Panc1 (cell line): ENCODE data around the gene SLC4A11. TPM values are rescaled to one million over a fixed set of nuclear protein-coding genes. Genes with fewer than 3 reads are reported as not detected.

ENCODE experiments used
- ATAC-seq: fragments of 200-7000 bp; cut with Tn5 transposase; 2 replicates; pipeline ENCODE4 v1.9.1; 2020; ENCODE audit warnings: mild to moderate bottlenecking, moderate library complexity
- BruUV-seq: library from RNA; stranded (reverse); fragments of 400-500 nt; replicated peaks from 2 replicates; lab custom pipeline; 2021; lab: Mats Ljungman, UMichigan
- CTCF ChIA-PET: fragments of 300-600 bp; sonication (Branson Sonifier 250); formaldehyde crosslinking; loops from one replicate; lab custom pipeline; 2022; ENCODE audit warnings: antibody characterized with exemption; lab: Charles Lee
- POLR2A ChIA-PET: fragments of 300-600 bp; sonication (Branson Sonifier 250); formaldehyde crosslinking; loops from one replicate; lab custom pipeline; 2022; ENCODE audit warnings: antibody characterized with exemption; lab: Charles Lee
- DNase-seq: peaks from one replicate; pipeline ENCODE4 v3.0.0-alpha.2; 2010; ENCODE audit warnings: low read depth, low spot score
- H3K27ac ChIP-seq: 2 replicates; pipeline ENCODE4 v1.5.1; 2011; ENCODE audit warnings: mild to moderate bottlenecking, low read length, inconsistent platforms
- H3K27me3 ChIP-seq: fragments of 200-500 bp; sonication (Bioruptor generic); 2 replicates; pipeline ENCODE4 v1.6.0; 2014; ENCODE audit warnings: low read length, inconsistent platforms; ENCODE audit not compliant: control insufficient read depth, insufficient read depth
- H3K36me3 ChIP-seq: fragments of 200-500 bp; sonication (Bioruptor generic); 2 replicates; pipeline ENCODE4 v1.5.1; 2014; ENCODE audit warnings: inconsistent platforms, mild to moderate bottlenecking, low read length, moderate library complexity; ENCODE audit not compliant: control insufficient read depth, insufficient read depth
- H3K4me1 ChIP-seq: 2 replicates; pipeline ENCODE4 v1.5.1; 2011; ENCODE audit warnings: inconsistent platforms, mild to moderate bottlenecking, low read length, moderate library complexity; ENCODE audit not compliant: control insufficient read depth, insufficient read depth
- H3K4me3 ChIP-seq, 2 experiments: 2 replicates each; pipeline ENCODE4 v1.5.1; 2011 to 2012; ENCODE audit warnings: low read depth in 2 of 2, low read length in 2 of 2, mild to moderate bottlenecking in 2 of 2, inconsistent platforms in 1 of 2, moderate library complexity in 1 of 2
- H3K9me3 ChIP-seq: fragments of 200-500 bp; sonication (Bioruptor generic); 2 replicates; pipeline ENCODE4 v1.5.1; 2014; ENCODE audit warnings: low read depth, mild to moderate bottlenecking, inconsistent platforms, low read length, moderate library complexity; ENCODE audit not compliant: control insufficient read depth, insufficient read depth
- POLR2AphosphoS5 ChIP-seq: IDR thresholded peaks from 2 replicates; pipeline ENCODE4 v1.6.1; 2012; ENCODE audit warnings: mild to moderate bottlenecking, low read depth, low read length, moderate library complexity
- SIN3A ChIP-seq: IDR thresholded peaks from 2 replicates; pipeline ENCODE4 v1.6.1; 2012; ENCODE audit warnings: low read depth, mild to moderate bottlenecking, low read length, moderate library complexity, borderline replicate concordance; ENCODE audit not compliant: insufficient read depth
- TCF7L2 ChIP-seq: IDR thresholded peaks from 2 replicates; pipeline ENCODE4 v1.6.1; 2011; ENCODE audit warnings: mild to moderate bottlenecking, low read depth, low read length, inconsistent platforms
- in situ Hi-C: cut with HindIII; loops from 2 replicates; pipeline ENCODE4 v1.10.0; 2016; ENCODE audit warnings: low sequenced_read_pairs, low pct_unique_long_range_greater_than_20kb
- intact Hi-C: fragments of 100-400 bp; cut with micrococcal nuclease; formaldehyde crosslinking; loops from one replicate; pipeline ENCODE4 v1.10.0; 2022; ENCODE audit not compliant: unreplicated experiment
- total RNA-seq: library from RNA; stranded (reverse); gene quantifications from one replicate; pipeline ENCODE4 v1.2.1, GENCODE V29; 2021; ENCODE audit not compliant: unreplicated experiment
- TF ChIP-seq, protein P1 (sequence below), 2 experiments: IDR thresholded peaks; 2 replicates each; pipeline ENCODE4 v1.6.1; 2011 to 2012; ENCODE audit warnings: low read depth in 2 of 2, control low read depth in 1 of 2, low read length in 1 of 2, mild to moderate bottlenecking in 1 of 2, moderate library complexity in 1 of 2; ENCODE audit not compliant: insufficient read depth in 1 of 2
- TF ChIP-seq, protein P2 (sequence below): fragments of 450-650 bp; IDR thresholded peaks from 2 replicates; pipeline ENCODE4 v1.5.1; 2017; ENCODE audit warnings: mild to moderate bottlenecking

The SLC4A11 gene
- total RNA-seq, 1 experiment from 2014 or later = 144 TPM

DNA sequence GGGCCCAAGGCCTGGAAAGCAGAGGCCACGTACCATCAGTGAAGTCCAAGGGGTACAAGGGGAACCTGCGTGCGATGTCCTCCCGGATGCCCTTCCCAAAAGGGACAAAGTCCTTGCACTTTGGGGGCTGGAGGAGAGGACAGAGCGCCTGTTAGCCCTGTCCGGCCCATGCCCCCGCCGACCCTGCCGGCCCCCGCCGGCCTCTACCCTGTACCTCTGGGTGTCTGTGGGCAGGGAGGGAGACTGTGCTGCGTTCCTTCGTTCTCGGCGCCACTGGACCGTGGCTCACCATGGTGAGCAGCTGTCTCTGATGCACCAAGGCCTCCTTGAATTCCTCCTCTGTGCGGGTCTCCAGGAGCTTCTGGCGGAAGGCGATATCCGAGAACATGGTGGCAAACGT is 7.9 kb downstream of the SLC4A11 start:
- no peak overlapping the region for H3K4me3 ChIP-seq
- no TSS peak for BruUV-seq
- POLR2A ChIA-PET = no interaction called here
- ATAC-seq = no peak
- H3K9me3 ChIP-seq = no peaks in the 10 kb centered on the region
- no peak for DNase-seq
- in situ Hi-C loops (no loop called here), intact Hi-C loops (no loop called here)
- CTCF ChIA-PET = no interaction called here
- H3K27ac ChIP-seq = no peak overlapping the region
- H3K4me1 ChIP-seq = peaks cover 16% of the 10 kb centered on the region
- TF ChIP-seq SIN3A = no peak
- TF ChIP-seq, protein P1, sequence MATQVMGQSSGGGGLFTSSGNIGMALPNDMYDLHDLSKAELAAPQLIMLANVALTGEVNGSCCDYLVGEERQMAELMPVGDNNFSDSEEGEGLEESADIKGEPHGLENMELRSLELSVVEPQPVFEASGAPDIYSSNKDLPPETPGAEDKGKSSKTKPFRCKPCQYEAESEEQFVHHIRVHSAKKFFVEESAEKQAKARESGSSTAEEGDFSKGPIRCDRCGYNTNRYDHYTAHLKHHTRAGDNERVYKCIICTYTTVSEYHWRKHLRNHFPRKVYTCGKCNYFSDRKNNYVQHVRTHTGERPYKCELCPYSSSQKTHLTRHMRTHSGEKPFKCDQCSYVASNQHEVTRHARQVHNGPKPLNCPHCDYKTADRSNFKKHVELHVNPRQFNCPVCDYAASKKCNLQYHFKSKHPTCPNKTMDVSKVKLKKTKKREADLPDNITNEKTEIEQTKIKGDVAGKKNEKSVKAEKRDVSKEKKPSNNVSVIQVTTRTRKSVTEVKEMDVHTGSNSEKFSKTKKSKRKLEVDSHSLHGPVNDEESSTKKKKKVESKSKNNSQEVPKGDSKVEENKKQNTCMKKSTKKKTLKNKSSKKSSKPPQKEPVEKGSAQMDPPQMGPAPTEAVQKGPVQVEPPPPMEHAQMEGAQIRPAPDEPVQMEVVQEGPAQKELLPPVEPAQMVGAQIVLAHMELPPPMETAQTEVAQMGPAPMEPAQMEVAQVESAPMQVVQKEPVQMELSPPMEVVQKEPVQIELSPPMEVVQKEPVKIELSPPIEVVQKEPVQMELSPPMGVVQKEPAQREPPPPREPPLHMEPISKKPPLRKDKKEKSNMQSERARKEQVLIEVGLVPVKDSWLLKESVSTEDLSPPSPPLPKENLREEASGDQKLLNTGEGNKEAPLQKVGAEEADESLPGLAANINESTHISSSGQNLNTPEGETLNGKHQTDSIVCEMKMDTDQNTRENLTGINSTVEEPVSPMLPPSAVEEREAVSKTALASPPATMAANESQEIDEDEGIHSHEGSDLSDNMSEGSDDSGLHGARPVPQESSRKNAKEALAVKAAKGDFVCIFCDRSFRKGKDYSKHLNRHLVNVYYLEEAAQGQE (IDR thresholded peaks at IDR 0.05; ENCODE audit: insufficient read depth in 1 of 2, low read depth in 2 of 2, low read length in 1 of 2) = no peak
- TF ChIP-seq TCF7L2 = no peak
- TF ChIP-seq, protein P2, sequence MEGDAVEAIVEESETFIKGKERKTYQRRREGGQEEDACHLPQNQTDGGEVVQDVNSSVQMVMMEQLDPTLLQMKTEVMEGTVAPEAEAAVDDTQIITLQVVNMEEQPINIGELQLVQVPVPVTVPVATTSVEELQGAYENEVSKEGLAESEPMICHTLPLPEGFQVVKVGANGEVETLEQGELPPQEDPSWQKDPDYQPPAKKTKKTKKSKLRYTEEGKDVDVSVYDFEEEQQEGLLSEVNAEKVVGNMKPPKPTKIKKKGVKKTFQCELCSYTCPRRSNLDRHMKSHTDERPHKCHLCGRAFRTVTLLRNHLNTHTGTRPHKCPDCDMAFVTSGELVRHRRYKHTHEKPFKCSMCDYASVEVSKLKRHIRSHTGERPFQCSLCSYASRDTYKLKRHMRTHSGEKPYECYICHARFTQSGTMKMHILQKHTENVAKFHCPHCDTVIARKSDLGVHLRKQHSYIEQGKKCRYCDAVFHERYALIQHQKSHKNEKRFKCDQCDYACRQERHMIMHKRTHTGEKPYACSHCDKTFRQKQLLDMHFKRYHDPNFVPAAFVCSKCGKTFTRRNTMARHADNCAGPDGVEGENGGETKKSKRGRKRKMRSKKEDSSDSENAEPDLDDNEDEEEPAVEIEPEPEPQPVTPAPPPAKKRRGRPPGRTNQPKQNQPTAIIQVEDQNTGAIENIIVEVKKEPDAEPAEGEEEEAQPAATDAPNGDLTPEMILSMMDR = no peak
- H3K36me3 ChIP-seq = no peaks in the 10 kb centered on the region
- no peaks in the 10 kb centered on the region for H3K27me3 ChIP-seq

DNA sequence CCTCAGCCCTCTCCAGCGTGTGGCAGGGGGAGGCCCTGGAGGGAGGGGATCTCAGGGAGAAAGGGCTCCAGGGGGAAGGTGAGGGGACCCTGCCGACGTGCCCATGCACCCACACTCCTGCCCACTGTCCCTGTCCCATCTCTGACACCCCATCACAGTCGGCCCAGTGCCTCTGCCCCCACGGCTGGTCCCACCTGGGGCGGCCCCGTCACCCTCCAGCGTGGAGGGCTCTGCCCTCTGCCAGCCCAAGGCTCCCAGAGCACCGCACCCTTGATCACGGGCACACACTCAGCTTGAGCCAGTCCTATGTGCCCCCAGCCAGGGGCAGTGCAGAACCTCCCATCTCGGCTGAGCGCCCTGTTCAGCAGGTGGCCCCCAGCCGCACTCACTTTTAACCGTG is 9.2 kb downstream of the SLC4A11 start:
- in situ Hi-C loops (no loop called here), intact Hi-C loops (no loop called here)
- no TSS peak for BruUV-seq
- Histone ChIP-seq H3K36me3 (no peaks in the 10 kb centered on the region), H3K27ac (no peak overlapping the region), H3K27me3 (no peaks in the 10 kb centered on the region), H3K9me3 (no peaks in the 10 kb centered on the region), H3K4me3 (no peak overlapping the region), H3K4me1 (peaks cover 14% of the 10 kb centered on the region)
- DNase-seq (no peak), ATAC-seq (no peak)
- TF ChIP-seq TCF7L2 = no peak
- POLR2A ChIA-PET = no interaction called here
- CTCF ChIA-PET = no interaction called here

DNA sequence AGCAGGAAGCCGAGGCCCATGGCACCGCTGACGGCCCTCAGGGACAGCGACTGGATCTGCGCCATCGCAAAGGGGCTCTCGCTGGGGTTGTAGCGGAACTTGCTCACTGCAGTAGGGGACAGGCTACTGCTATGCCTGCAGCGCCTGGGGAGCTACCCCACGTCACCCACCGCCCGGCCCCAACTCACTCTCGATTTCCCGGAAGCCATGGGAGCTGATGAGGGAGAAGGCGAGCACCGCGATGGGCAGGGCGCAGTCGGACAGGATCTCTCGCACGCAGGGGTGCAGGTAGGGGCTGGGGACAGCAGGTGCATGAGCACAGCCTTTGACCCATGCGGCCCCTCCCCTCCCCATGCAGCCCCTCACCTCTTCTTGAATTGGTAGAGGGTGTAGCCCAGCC is 9.8 kb downstream of the SLC4A11 start:
- in situ Hi-C loops = no loop called here
- Histone ChIP-seq H3K9me3 (no peaks in the 10 kb centered on the region), H3K27me3 (no peaks in the 10 kb centered on the region), H3K4me3 (no peak overlapping the region), H3K27ac (no peak overlapping the region), H3K4me1 (peaks cover 20% of the 10 kb centered on the region), H3K36me3 (no peaks in the 10 kb centered on the region)
- ATAC-seq (no peak), DNase-seq (no peak)
- no TSS peak for BruUV-seq
- TF ChIP-seq, protein P1 (IDR thresholded peaks at IDR 0.05; ENCODE audit: insufficient read depth in 1 of 2, low read depth in 2 of 2, low read length in 1 of 2) = no peak
- TF ChIP-seq, protein P2 = no peak
- TF ChIP-seq TCF7L2 (no peak), POLR2AphosphoS5 (no peak), SIN3A (no peak)
- POLR2A ChIA-PET = no interaction called here
- CTCF ChIA-PET = no interaction called here
- intact Hi-C loops = no loop called here
